ENCODE data around the gene HES2. TPM values are rescaled to one million over a fixed set of nuclear protein-coding genes. Genes with fewer than 3 reads are reported as not detected.
"Not testable (repeated sequence)": the region's sequence is repeated elsewhere in the genome, so short reads cannot be mapped to it uniquely, and the experiment has no call there.

Gene HES2
- total RNA-seq, 2 experiments from 2014 or later = 0.13 to 0.70 TPM

DNA sequence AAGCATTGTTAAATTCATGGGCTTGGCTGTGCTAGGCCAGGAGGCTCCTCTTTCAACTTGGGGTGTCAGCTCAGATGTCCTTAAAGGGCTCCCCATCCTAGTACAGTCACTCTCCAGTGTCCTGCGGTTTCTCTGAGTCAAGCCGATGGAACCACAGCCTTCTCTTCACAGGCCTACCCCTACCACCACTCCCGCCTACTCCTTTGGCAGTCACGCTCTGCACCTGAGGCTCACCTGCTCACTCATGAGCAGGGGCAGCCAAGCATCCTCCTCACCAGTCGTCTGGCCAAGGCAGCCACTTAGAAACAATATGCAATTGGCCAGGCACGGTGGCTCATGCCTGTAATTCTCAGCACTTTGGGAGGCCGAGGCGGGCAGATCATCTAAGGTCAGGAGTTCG lies 29.7 kb downstream of the HES2 start:
- no peak overlapping the region for H3K27ac Mint-ChIP-seq
- CTCF ChIA-PET = interaction anchor here (0.8 kb wide), 1 partner anchor 27 kb away, joined by 3 read pairs; no protein-coding TSS in a partner anchor
- no peak overlapping the region for H3K4me3 Mint-ChIP-seq

GRCh38 chr1:6386371-6386949 lies 33.3 kb downstream of the HES2 start:
- H3K27ac Mint-ChIP-seq = no peak overlapping the region
- peaks cover 3% of the 10 kb centered on the region for H3K9me3 Mint-ChIP-seq
- H3K4me1 Mint-ChIP-seq = peaks cover 12% of the 10 kb centered on the region
- no peak overlapping the region for H3K4me3 Mint-ChIP-seq
- POLR2A ChIA-PET = interaction anchor here (0.7 to 1.0 kb wide), 2 partner anchors 25 to 109 kb away, joined by 3 read pairs; no protein-coding TSS in a partner anchor
- CTCF ChIA-PET = no interaction called here
- peaks cover 8% of the 10 kb centered on the region for H3K36me3 Mint-ChIP-seq (ENCODE audit: low read depth)
- DNase-seq = no peak
- H3K27me3 Mint-ChIP-seq = no peaks in the 10 kb centered on the region

More for the DNA sequence above, 29.7 kb downstream of the HES2 start:
- Mint-ChIP-seq H3K4me1 (peaks cover 32% of the 10 kb centered on the region), H3K27me3 (no peaks in the 10 kb centered on the region), H3K9me3 (no peaks in the 10 kb centered on the region), H3K36me3 (ENCODE audit: low read depth) (peaks cover 5% of the 10 kb centered on the region)
- POLR2A ChIA-PET = no interaction called here
- DNase-seq = no peak

- no peak overlapping the region for H3K4me3 Mint-ChIP-seq
- H3K27me3 Mint-ChIP-seq = no peaks in the 10 kb centered on the region
- H3K9me3 Mint-ChIP-seq = peaks cover 3% of the 10 kb centered on the region
- ChIA-PET CTCF (interaction anchor here (1.7 kb wide), 1 partner anchor 37 kb away, joined by 3 read pairs; no protein-coding TSS in a partner anchor), POLR2A (interaction anchor here (0.7 to 1.0 kb wide), 2 partner anchors 24 to 108 kb away, joined by 3 read pairs; no protein-coding TSS in a partner anchor)
- H3K27ac Mint-ChIP-seq = no peak overlapping the region
- peaks cover 11% of the 10 kb centered on the region for H3K4me1 Mint-ChIP-seq
- DNase-seq = no peak
- peaks cover 10% of the 10 kb centered on the region for H3K36me3 Mint-ChIP-seq (ENCODE audit: low read depth)
Measured at GRCh38 chr1:6385488-6386191, 34.1 kb downstream of the HES2 start.

- Mint-ChIP-seq H3K27me3 (no peaks in the 10 kb centered on the region), H3K27ac (no peak overlapping the region), H3K4me3 (no peak overlapping the region), H3K9me3 (peaks cover 4% of the 10 kb centered on the region), H3K4me1 (peaks cover 8% of the 10 kb centered on the region), H3K36me3 (ENCODE audit: low read depth) (peaks cover 13% of the 10 kb centered on the region)
- ChIA-PET CTCF (interaction anchor here (1.0 to 1.7 kb wide), 5 partner anchors 22 to 147 kb away, joined by 3 to 7 read pairs (median 3); no protein-coding TSS in a partner anchor), POLR2A (interaction anchor here (0.9 kb wide), 2 partner anchors 8 to 10 kb away, joined by 3 read pairs; no protein-coding TSS in a partner anchor)
- no peak for DNase-seq
Measured at GRCh38 chr1:6384962-6385361, 34.8 kb downstream of the HES2 start.

- ChIA-PET CTCF (interaction anchor here (0.6 to 1.7 kb wide), 6 partner anchors 19 to 146 kb away, joined by 3 to 7 read pairs (median 3); no protein-coding TSS in a partner anchor), POLR2A (interaction anchor here (0.9 kb wide), 1 partner anchor 9 kb away, joined by 3 read pairs; no protein-coding TSS in a partner anchor)
- peaks cover 6% of the 10 kb centered on the region for H3K9me3 Mint-ChIP-seq
- no peak overlapping the region for H3K4me3 Mint-ChIP-seq
- DNase-seq = no peak
- no peak overlapping the region for H3K27ac Mint-ChIP-seq
- H3K36me3 Mint-ChIP-seq (ENCODE audit: low read depth) = peaks cover 16% of the 10 kb centered on the region
- H3K4me1 Mint-ChIP-seq = peaks cover 4% of the 10 kb centered on the region
- H3K27me3 Mint-ChIP-seq = no peaks in the 10 kb centered on the region
Measured at GRCh38 chr1:6384135-6384534, 35.6 kb downstream of the HES2 start.

DNA sequence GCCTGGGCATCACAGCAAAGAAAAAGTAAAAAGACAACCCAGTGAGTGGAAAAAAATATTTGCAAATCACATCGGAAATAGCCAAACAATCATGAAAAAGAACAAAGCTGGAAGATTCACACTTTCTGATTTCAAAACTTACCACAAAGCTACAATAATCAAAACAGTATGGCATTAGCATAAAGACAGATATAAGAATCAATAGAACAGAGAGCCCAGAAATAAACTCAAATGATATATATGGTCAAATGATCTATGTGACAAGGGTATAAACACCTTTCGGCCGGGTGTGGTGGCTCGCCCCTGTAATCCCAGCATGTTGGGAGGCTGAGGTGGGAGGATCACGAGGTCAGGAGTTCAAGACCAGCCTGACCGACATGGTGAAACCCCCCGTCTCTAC lies 39.7 kb downstream of the HES2 start:
- H3K36me3 Mint-ChIP-seq (ENCODE audit: low read depth) = peaks cover 12% of the 10 kb centered on the region
- H3K9me3 Mint-ChIP-seq = peaks cover 6% of the 10 kb centered on the region
- no peaks in the 10 kb centered on the region for H3K27me3 Mint-ChIP-seq
- no peaks in the 10 kb centered on the region for H3K4me1 Mint-ChIP-seq
- H3K4me3 Mint-ChIP-seq = no peak overlapping the region
- DNase-seq = no peak
- POLR2A ChIA-PET = interaction anchor here (1.0 to 1.3 kb wide), 2 partner anchors 12 to 14 kb away, joined by 4 read pairs; partner anchors contain the start of gene ACOT7
- H3K27ac Mint-ChIP-seq = no peak overlapping the region
- CTCF ChIA-PET = interaction anchor here (1.0 to 1.8 kb wide), 4 partner anchors 23 to 43 kb away, joined by 3 to 4 read pairs (median 4); no protein-coding TSS in a partner anchor

DNA sequence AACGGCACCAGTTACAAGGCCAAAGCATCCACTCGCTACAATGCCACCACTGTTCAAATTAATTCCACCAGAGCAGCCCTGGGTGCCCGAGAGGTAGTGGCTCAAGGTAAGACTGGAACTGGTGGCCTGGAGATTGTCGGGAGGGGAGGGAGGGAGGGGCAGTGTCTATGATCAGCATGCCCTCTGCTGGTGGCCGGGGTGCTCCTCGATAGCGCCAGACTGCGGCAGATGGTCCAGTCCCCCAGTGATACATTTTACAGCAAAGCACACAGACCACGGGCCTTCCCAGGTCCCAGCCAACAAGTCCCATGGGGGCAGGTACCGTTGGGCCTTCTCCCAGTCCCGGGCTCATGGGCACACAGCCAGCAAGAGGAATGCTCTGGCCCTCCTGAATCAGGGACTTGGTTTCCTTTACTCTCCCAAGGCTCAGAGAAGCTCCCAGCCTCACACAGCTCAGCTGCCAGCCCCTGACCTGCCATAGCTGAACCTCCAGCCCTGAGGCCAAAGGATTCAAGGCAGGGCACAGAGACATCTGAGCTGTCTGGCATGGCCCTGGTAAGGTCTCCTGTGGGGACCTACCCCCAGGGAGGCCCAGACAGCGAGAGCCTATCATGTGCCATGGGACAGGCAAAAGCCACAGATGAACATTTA lies 41.5 kb downstream of the HES2 start:
- Mint-ChIP-seq H3K4me3 (no peak overlapping the region), H3K4me1 (no peaks in the 10 kb centered on the region), H3K27me3 (no peaks in the 10 kb centered on the region), H3K36me3 (ENCODE audit: low read depth) (peaks cover 8% of the 10 kb centered on the region), H3K9me3 (peaks cover 3% of the 10 kb centered on the region), H3K27ac (no peak overlapping the region)
- ChIA-PET POLR2A (no interaction called here), CTCF (interaction anchor here (0.6 to 1.5 kb wide), 2 partner anchors 14 to 16 kb away, joined by 4 to 5 read pairs; no protein-coding TSS in a partner anchor)
- no peak for DNase-seq

DNA sequence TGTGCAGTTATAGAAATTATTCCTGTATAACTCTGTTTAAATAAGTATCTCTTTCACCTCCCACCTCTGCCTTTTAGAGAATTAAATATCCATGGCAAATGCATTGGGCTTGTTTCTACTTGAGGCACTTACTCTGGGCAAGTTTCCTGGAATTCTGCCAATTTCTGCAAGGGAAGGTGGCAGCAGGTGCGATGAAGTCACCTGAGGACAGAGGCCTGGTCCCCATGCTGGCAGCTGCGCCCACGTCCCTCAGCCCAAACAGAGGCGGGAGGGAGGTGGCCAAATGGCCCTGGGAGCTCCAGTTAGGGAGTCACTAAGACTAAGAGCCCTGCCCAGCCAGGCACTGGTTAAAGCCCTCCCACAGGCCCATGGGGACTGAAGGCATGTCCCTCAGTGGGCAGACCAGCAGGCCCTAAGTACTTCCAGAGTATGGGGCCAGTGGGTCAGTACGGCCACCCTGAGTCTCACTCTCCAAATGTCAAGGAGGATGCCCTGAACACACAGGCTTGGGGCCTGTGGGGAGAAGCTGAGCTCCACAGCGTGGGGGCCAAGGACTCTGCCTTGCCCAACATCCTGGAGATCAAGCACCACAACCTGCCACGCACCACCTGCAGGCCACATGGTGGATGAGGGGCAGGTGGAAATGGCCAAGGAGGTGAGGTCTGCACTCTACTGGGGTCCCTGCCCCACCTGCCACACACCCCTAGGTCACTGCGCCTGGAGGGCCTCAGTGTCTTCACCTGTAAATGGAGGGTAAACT lies 45.6 kb downstream of the HES2 start:
- no peaks in the 10 kb centered on the region for H3K9me3 Mint-ChIP-seq
- POLR2A ChIA-PET = no interaction called here
- H3K27me3 Mint-ChIP-seq = no peaks in the 10 kb centered on the region
- CTCF ChIA-PET = interaction anchor here (1.2 kb wide), 2 partner anchors 13 to 31 kb away, joined by 3 to 5 read pairs; no protein-coding TSS in a partner anchor
- no peak overlapping the region for H3K4me3 Mint-ChIP-seq
- no peak overlapping the region for H3K27ac Mint-ChIP-seq
- DNase-seq = no peak
- H3K4me1 Mint-ChIP-seq = no peaks in the 10 kb centered on the region
- no peaks in the 10 kb centered on the region for H3K36me3 Mint-ChIP-seq (ENCODE audit: low read depth)

DNA sequence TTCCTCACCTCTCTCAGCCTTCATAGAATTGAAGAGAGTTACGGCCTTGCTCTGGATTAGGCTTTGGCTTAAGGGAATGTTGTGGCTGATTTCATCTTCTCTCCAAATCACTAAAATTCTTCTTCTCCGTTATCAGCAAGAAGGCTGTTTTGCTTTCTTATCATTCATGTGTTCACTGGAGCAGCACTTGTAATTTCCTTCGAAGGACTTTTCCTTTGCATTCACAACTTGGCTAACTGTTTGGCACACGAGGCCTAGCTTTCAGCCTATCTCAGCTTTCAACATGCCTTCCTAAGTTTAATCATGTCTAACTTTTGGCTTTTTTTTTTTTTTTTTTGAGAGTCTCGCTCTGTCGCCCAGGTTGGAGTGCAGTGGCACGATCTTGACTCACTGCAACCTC lies 47.5 kb downstream of the HES2 start:
- peaks cover 12% of the 10 kb centered on the region for H3K36me3 Mint-ChIP-seq (ENCODE audit: low read depth)
- H3K9me3 Mint-ChIP-seq, H3K27ac Mint-ChIP-seq, H3K4me3 Mint-ChIP-seq, H3K27me3 Mint-ChIP-seq, POLR2A ChIA-PET, H3K4me1 Mint-ChIP-seq, DNase-seq: not testable (repeated sequence)
- CTCF ChIA-PET = interaction anchor here (1.1 to 1.7 kb wide), 2 partner anchors 25 to 42 kb away, joined by 3 to 4 read pairs; no protein-coding TSS in a partner anchor

- H3K36me3 Mint-ChIP-seq (ENCODE audit: low read depth) = peaks cover 14% of the 10 kb centered on the region
- no peaks in the 10 kb centered on the region for H3K9me3 Mint-ChIP-seq
- H3K27me3 Mint-ChIP-seq = no peaks in the 10 kb centered on the region
- H3K27ac Mint-ChIP-seq = no peak overlapping the region
- DNase-seq = no peak
- CTCF ChIA-PET = interaction anchor here (1.4 kb wide), 1 partner anchor 22 kb away, joined by 4 read pairs; no protein-coding TSS in a partner anchor
- POLR2A ChIA-PET = interaction anchor here (2.6 kb wide), 1 partner anchor 22 kb away, joined by 7 read pairs; no protein-coding TSS in a partner anchor
- no peak overlapping the region for H3K4me3 Mint-ChIP-seq
- peaks cover 4% of the 10 kb centered on the region for H3K4me1 Mint-ChIP-seq
Measured at GRCh38 chr1:6370006-6370405, 49.7 kb downstream of the HES2 start.

- no peak overlapping the region for H3K27ac Mint-ChIP-seq
- peaks cover 12% of the 10 kb centered on the region for H3K4me1 Mint-ChIP-seq
- no peak overlapping the region for H3K4me3 Mint-ChIP-seq
- ChIA-PET POLR2A (interaction anchor here (1.1 to 2.6 kb wide), 3 partner anchors 19 to 26 kb away, joined by 4 to 7 read pairs (median 4); partner anchors contain the start of gene ACOT7), CTCF (interaction anchor here (0.9 kb wide), 1 partner anchor 13 kb away, joined by 4 read pairs; no protein-coding TSS in a partner anchor)
- H3K9me3 Mint-ChIP-seq = no peaks in the 10 kb centered on the region
- no peak for DNase-seq
- H3K36me3 Mint-ChIP-seq (ENCODE audit: low read depth) = peaks cover 21% of the 10 kb centered on the region
- H3K27me3 Mint-ChIP-seq = no peaks in the 10 kb centered on the region
Measured at GRCh38 chr1:6367381-6368012, 52.2 kb downstream of the HES2 start.

DNA sequence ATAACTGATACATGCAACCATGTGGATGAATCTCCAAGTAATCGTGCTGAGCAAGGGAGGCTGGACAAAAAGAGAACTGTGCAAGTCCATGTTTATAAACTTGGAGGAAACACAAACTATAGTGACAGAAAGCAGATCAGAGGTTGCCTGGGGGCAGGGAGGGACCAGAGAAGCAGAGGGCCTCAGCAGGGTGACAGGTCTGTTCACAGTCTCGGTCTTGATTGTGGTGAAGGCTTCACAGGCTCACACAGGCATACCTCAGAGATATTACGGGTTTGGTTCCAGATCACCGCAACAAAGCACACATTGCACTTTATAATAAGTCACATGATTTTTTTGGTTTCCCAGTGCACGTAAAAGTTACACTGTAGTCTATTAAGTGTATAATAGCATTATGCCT lies 54.7 kb downstream of the HES2 start:
- CTCF ChIA-PET = interaction anchor here (0.8 kb wide), 1 partner anchor 16 kb away, joined by 3 read pairs; no protein-coding TSS in a partner anchor

More for the DNA sequence above, 54.7 kb downstream of the HES2 start:
- no peaks in the 10 kb centered on the region for H3K27me3 Mint-ChIP-seq
- H3K4me3 Mint-ChIP-seq = no peak overlapping the region
- peaks cover 21% of the 10 kb centered on the region for H3K36me3 Mint-ChIP-seq (ENCODE audit: low read depth)
- no peaks in the 10 kb centered on the region for H3K9me3 Mint-ChIP-seq
- DNase-seq = peak; percentile 35
- peaks cover 21% of the 10 kb centered on the region for H3K4me1 Mint-ChIP-seq
- H3K27ac Mint-ChIP-seq = peak overlapping the region; percentile 63
- POLR2A ChIA-PET = no interaction called here

Measured in activated CD4-positive, alpha-beta memory T cell treated with anti-CD3 and anti-CD28 coated beads, Interleukin-2, amount 10 ng/mL, durations not matched to agents 7 days and 5 days (primary cell).